ENCODE data around the gene DRICH1.
"Not testable (repeated sequence)": the region's sequence is repeated elsewhere in the genome, so short reads cannot be mapped to it uniquely, and the experiment has no call there.

DRICH1 gene

GRCh38 chr22:23681026-23681809 lies 49.1 kb upstream of the DRICH1 start (continued):
- no peak for TF ChIP-seq ZFP30 (CRISPR knock-in tag; IDR thresholded peaks at IDR 0.05)
- no peak for TF ChIP-seq RARB (CRISPR knock-in tag; IDR thresholded peaks at IDR 0.05)
- TF ChIP-seq PPARA (CRISPR knock-in tag; IDR thresholded peaks at IDR 0.05; ENCODE audit: borderline replicate concordance) = no peak
- no peak for TF ChIP-seq ZNF70 (CRISPR knock-in tag; IDR thresholded peaks at IDR 0.05)
- no peak for TF ChIP-seq OSR1 (CRISPR knock-in tag; IDR thresholded peaks at IDR 0.05)
- TF ChIP-seq CREB5 (CRISPR knock-in tag; IDR thresholded peaks at IDR 0.05; ENCODE audit: low read depth) = no peak

GRCh38 chr22:23678133-23678532 lies 46.0 kb upstream of the DRICH1 start:
- ATAC-seq = no peak
- TF ChIP-seq GLIS3 (CRISPR knock-in tag; IDR thresholded peaks at IDR 0.05) (no peak), ZNF565 (CRISPR knock-in tag; conservative IDR thresholded peaks at IDR 0.05; ENCODE audit: low read depth) (no peak), ZNF70 (CRISPR knock-in tag; IDR thresholded peaks at IDR 0.05) (no peak), BACH2 (CRISPR knock-in tag; IDR thresholded peaks at IDR 0.05; ENCODE audit: borderline replicate concordance) (no peak), TCF4 (CRISPR knock-in tag; IDR thresholded peaks at IDR 0.05; ENCODE audit: borderline replicate concordance) (no peak)

- ATAC-seq = no peak
- no peak for TF ChIP-seq ZC3H10 (CRISPR knock-in tag; IDR thresholded peaks at IDR 0.05)
- no peak for TF ChIP-seq GLIS3 (CRISPR knock-in tag; IDR thresholded peaks at IDR 0.05)
- no peak for TF ChIP-seq ZNF8 (CRISPR knock-in tag; IDR thresholded peaks at IDR 0.05)
- no peak for TF ChIP-seq TOX (CRISPR knock-in tag; IDR thresholded peaks at IDR 0.05; ENCODE audit: borderline replicate concordance)
- TF ChIP-seq ESRRG (CRISPR knock-in tag; IDR thresholded peaks at IDR 0.05) = no peak
- TF ChIP-seq ZFP3 (CRISPR knock-in tag; IDR thresholded peaks at IDR 0.05) = no peak
- TF ChIP-seq CREB5 (CRISPR knock-in tag; IDR thresholded peaks at IDR 0.05; ENCODE audit: low read depth) = no peak
- TF ChIP-seq ARNTL (CRISPR knock-in tag; IDR thresholded peaks at IDR 0.05; ENCODE audit: borderline replicate concordance, low read depth) = no peak
- TF ChIP-seq TSHZ2 (CRISPR knock-in tag; IDR thresholded peaks at IDR 0.05) = no peak
- TF ChIP-seq RARB (CRISPR knock-in tag; IDR thresholded peaks at IDR 0.05) = no peak
- TF ChIP-seq OSR1 (CRISPR knock-in tag; IDR thresholded peaks at IDR 0.05) = no peak
- no peak for TF ChIP-seq PATZ1 (CRISPR knock-in tag; IDR thresholded peaks at IDR 0.05; ENCODE audit: borderline replicate concordance)
- TF ChIP-seq ZFP30 (CRISPR knock-in tag; IDR thresholded peaks at IDR 0.05) = no peak
- TF ChIP-seq SNAI2 (CRISPR knock-in tag; IDR thresholded peaks at IDR 0.05) = no peak
- no peak for TF ChIP-seq POU6F1 (CRISPR knock-in tag; IDR thresholded peaks at IDR 0.05; ENCODE audit: borderline replicate concordance, low read depth)
- no peak for TF ChIP-seq ISL1 (CRISPR knock-in tag; IDR thresholded peaks at IDR 0.05)
- TF ChIP-seq TCF4 (CRISPR knock-in tag; IDR thresholded peaks at IDR 0.05; ENCODE audit: borderline replicate concordance) = no peak
- TF ChIP-seq CSDC2 (CRISPR knock-in tag; IDR thresholded peaks at IDR 0.05) = no peak
- TF ChIP-seq ZNF565 (CRISPR knock-in tag; conservative IDR thresholded peaks at IDR 0.05; ENCODE audit: low read depth) = no peak
- no peak for TF ChIP-seq BACH2 (CRISPR knock-in tag; IDR thresholded peaks at IDR 0.05; ENCODE audit: borderline replicate concordance)
Measured at GRCh38 chr22:23677701-23677995, 45.5 kb upstream of the DRICH1 start.

GRCh38 chr22:23676841-23677700 lies 45.0 kb upstream of the DRICH1 start:
- ATAC-seq = not testable (repeated sequence)

Data from SK-N-SH treated with all-trans-retinoic acid at 6 μM for 48 hours (cell line).